Measurements from ENCODE around the gene CAND2. TPM values are rescaled to one million over a fixed set of nuclear protein-coding genes. Genes with fewer than 3 reads are reported as not detected.

CAND2 gene
- total and polyA plus RNA-seq, 9 of the 15 experiments (the other 6 are each of a cell fraction or from before 2014, with no cell fraction given): 0.91 to 14.9 (median 4.3) TPM

GRCh38 chr3:12807066-12807465, 10.6 kb downstream of the CAND2 start:
- no peak for ATAC-seq
- H3K4me3 ChIP-seq: no peak overlapping the region
- 0 out of 4 replicates have a peak overlapping the region, but pooled peaks of 1 of the 2 experiments have one; percentile 57 for H3K9ac ChIP-seq (ENCODE audit: insufficient read depth in 1 of 2, low read depth in 2 of 2, low read length in 2 of 2)
- H3K4me2 ChIP-seq (ENCODE audit: insufficient read depth, low read length): no peak overlapping the region
- H3K79me2 ChIP-seq (ENCODE audit: control insufficient read depth, insufficient read depth, low read length): no peaks in the 10 kb centered on the region
- intact Hi-C loops (cut with micrococcal nuclease) (no loop called here), in situ Hi-C loops (cut with MboI) (no loop called here)
- no peak for DNase-seq (ENCODE audit: extremely low read depth in 1 of 4, low spot score in 3 of 4)
- ChIA-PET CTCF (ENCODE audit: low intra/inter-chr PET ratio) (no interaction called here), POLR2A (interaction anchor here (0.6 to 7.5 kb wide), 6 partner anchors 8 to 738 kb away, joined by 3 to 108 read pairs (median 13); partner anchors contain the start of genes CAND2 and RPL32)
- peaks cover 38% of the 10 kb centered on the region; the same call in 2 of the 3 replicates for H3K36me3 ChIP-seq (ENCODE audit: control insufficient read depth, insufficient read depth, low read length)
- H3K4me1 ChIP-seq (replicated peaks in 1 of 2; ENCODE audit: control insufficient read depth in 2 of 2, insufficient read depth in 2 of 2, low read length in 2 of 2): peaks cover 9 to 17% of the 10 kb centered on the region in 2 experiments; a peak in 4 of 5 replicates
- FAIRE-seq: no peak
- no peak overlapping the region for H2AFZ ChIP-seq (ENCODE audit: low read depth, low read length)
- BruUV-seq (replicated peaks): no TSS peak
- TF ChIP-seq PML (IDR thresholded peaks at IDR 0.05; ENCODE audit: low read length) (no peak), CTCF (IDR thresholded peaks at IDR 0.05 in 2 of 3, conservative IDR thresholded peaks at IDR 0.05 in 1 of 3; ENCODE audit: insufficient read depth in 2 of 3, low read depth in 1 of 3, low read length in 3 of 3) (peak; percentile 18 to 36 (median 20); a peak in 4 of 6 replicates), MYBL2 (IDR thresholded peaks at IDR 0.05; ENCODE audit: low read depth) (no peak), MYBL2 (CRISPR knock-in tag; IDR thresholded peaks at IDR 0.05; ENCODE audit: borderline replicate concordance) (no peak), CBFB (CRISPR knock-in tag; IDR thresholded peaks at IDR 0.05) (no peak), GTF2E2 (tag; IDR thresholded peaks at IDR 0.05) (no peak), ZNF668 (CRISPR knock-in tag; IDR thresholded peaks at IDR 0.05) (no peak), ZNF407 (IDR thresholded peaks at IDR 0.05; ENCODE audit: low read depth) (no peak), NFE2L1 (tag; IDR thresholded peaks at IDR 0.05; ENCODE audit: borderline replicate concordance, low read depth) (no peak), THRAP3 (IDR thresholded peaks at IDR 0.05; ENCODE audit: borderline replicate concordance) (no peak), KAT8 (IDR thresholded peaks at IDR 0.05; ENCODE audit: low read depth) (no peak), KAT2B (IDR thresholded peaks at IDR 0.05; ENCODE audit: low read depth, low read length) (no peak), ESRRA (IDR thresholded peaks at IDR 0.05; ENCODE audit: borderline replicate concordance, low read depth) (peak; percentile 83), SMC3 (conservative IDR thresholded peaks at IDR 0.05; ENCODE audit: insufficient read depth, low read depth, low read length) (0 out of 2 replicates have a peak, but pooled peaks have one; percentile 3)
- no peaks in the 10 kb centered on the region; the same call in 1 of the 2 replicates for H4K20me1 ChIP-seq (replicated peaks; ENCODE audit: control insufficient read depth, insufficient read depth, low read length)
- no peaks in the 10 kb centered on the region for H3K9me3 ChIP-seq (replicated peaks; ENCODE audit: control insufficient read depth, insufficient read depth, low read depth, low read length)
- no peak overlapping the region for H3K27ac ChIP-seq (ENCODE audit: extremely low read depth, low read depth, low read length)
- H3K9me1 ChIP-seq (ENCODE audit: control insufficient read depth, insufficient read depth, low read length): no peaks in the 10 kb centered on the region
- 87% methylated on average over 9 of the region's 9 CpGs for WGBS (ENCODE audit: insufficient coverage, low coverage, missing lambda C conversion rate)
- no peaks in the 10 kb centered on the region for H3K27me3 ChIP-seq (ENCODE audit: control insufficient read depth in 2 of 2, insufficient read depth in 2 of 2, low read length in 2 of 2)

Data from K562 (cell line).